ENCODE results near the gene FEV. TPM values are rescaled to one million over a fixed set of nuclear protein-coding genes. Genes with fewer than 3 reads are reported as not detected.

FEV gene
- polyA plus RNA-seq, 3 donors = not detected

DNA sequence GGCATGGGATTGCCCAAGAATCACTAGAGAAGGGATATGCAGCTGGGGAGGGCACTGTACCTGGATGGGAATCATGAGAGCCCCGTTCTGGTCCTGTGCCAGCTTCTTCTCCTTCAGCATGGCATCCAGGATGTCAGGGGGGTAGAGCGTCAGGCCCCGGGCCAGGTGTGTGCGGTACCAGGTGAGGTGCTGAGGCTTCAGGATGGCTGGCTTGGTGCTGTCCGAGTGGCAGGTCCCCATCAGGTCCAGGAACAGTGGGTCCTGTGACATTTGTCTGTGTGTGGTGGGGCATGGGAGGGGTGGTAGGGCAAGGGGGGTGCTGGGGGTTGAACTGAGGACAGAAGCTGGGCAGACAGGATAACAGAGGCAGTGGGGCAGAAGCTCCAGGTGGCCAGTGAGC lies 43.2 kb upstream of the FEV start:
- H3K9ac ChIP-seq (ENCODE audit: insufficient read depth, low read length, poor library complexity, severe bottlenecking) = no peak overlapping the region
- no peaks in the 10 kb centered on the region for H3K36me3 ChIP-seq (replicated peaks in 1 of 2; ENCODE audit: control insufficient read depth in 1 of 2, insufficient read depth in 2 of 2, low read length in 2 of 2)
- H4K20me1 ChIP-seq (ENCODE audit: insufficient read depth, low read length) = no peaks in the 10 kb centered on the region
- Mint-ChIP-seq H3K27me3 (ENCODE audit: low read depth in 3 of 3) (peaks cover 17 to 27% (median 19%) of the 10 kb centered on the region in 3 donors), H3K9me3 (peaks cover 0 to 1% (median 0%) of the 10 kb centered on the region in 7 donors), H3K27ac (no peak overlapping the region), H3K36me3 (no peaks in the 10 kb centered on the region), H3K4me1 (no peaks in the 10 kb centered on the region), H3K4me3 (no peak overlapping the region)
- whole genome bisulfite sequencing (ENCODE audit: insufficient coverage) = 82% methylated on average over 5 of the region's 5 CpGs
- H2AFZ ChIP-seq (ENCODE audit: insufficient read depth, low read depth, low read length, poor library complexity, severe bottlenecking) = no peak overlapping the region
- no peaks in the 10 kb centered on the region for H3K79me2 ChIP-seq (ENCODE audit: insufficient read depth, low read length)
- H3K9me3 ChIP-seq (replicated peaks in 1 of 2; ENCODE audit: control insufficient read depth in 1 of 2, insufficient read depth in 1 of 2, low read length in 2 of 2) = no peaks in the 10 kb centered on the region
- H3K4me2 ChIP-seq (replicated peaks; ENCODE audit: extremely low read depth, low read length, poor library complexity, severe bottlenecking) = no peak overlapping the region
- no peak overlapping the region for H3K27ac ChIP-seq (ENCODE audit: low read depth in 1 of 2, low read length in 2 of 2)
- no peak for DNase-seq
- TF ChIP-seq CTCF (IDR thresholded peaks at IDR 0.05) = no peak
- peaks cover 0 to 7% of the 10 kb centered on the region in 2 donors for H3K27me3 ChIP-seq (ENCODE audit: control insufficient read depth in 2 of 2, insufficient read depth in 2 of 2, low read length in 2 of 2)
- no peaks in the 10 kb centered on the region for H3K4me1 ChIP-seq (ENCODE audit: control insufficient read depth in 1 of 2, insufficient read depth in 2 of 2, low read length in 2 of 2)
- H3K4me3 ChIP-seq (replicated peaks in 1 of 3; ENCODE audit: low read depth in 2 of 3, low read length in 3 of 3) = no peak overlapping the region
- intact Hi-C loops (cut with micrococcal nuclease) = loop anchor here in 1 of 2 donors (2.0 kb wide), 1 partner anchor 127 kb away; no protein-coding TSS in a partner anchor

DNA sequence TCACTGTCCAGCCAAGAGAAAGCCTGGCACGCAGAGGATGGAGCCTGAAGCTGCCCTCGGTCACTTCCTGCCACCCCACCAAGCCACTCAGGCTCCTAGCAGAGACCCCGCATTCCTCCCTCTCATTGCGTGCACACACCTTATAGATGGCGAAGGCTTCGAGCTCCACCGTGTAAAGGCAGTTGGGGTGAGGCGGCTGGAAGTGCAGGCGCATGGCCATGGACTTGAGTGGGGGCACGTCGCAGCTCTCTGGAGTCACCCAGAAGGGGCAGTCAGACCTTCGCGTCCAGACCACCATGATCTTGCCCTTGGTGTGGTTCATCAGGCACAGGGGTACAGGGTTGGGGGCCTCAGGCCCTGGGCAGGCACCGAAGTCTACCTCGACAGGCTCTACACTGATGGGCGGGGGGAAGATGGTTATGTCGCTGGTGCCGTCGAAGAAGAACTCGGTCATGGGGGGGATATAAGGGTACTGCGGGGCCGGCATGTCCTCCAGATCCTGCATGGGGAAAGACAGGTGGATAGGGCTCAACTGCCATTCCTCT lies 42.6 kb upstream of the FEV start:
- H3K27me3 ChIP-seq (ENCODE audit: control insufficient read depth in 2 of 2, insufficient read depth in 2 of 2, low read length in 2 of 2) = peaks cover 0 to 3% of the 10 kb centered on the region in 2 donors
- 92% methylated on average over 18 of the region's 22 CpGs for WGBS (ENCODE audit: insufficient coverage)
- intact Hi-C loops (cut with micrococcal nuclease) = loop anchor here in 1 of 2 donors (2.0 kb wide), 1 partner anchor 127 kb away; no protein-coding TSS in a partner anchor

More for the DNA sequence above, 42.6 kb upstream of the FEV start:
- no peaks in the 10 kb centered on the region for H3K36me3 Mint-ChIP-seq
- H3K4me1 Mint-ChIP-seq = no peaks in the 10 kb centered on the region
- peaks cover 0 to 1% (median 0%) of the 10 kb centered on the region in 7 donors for H3K9me3 Mint-ChIP-seq
- no peak overlapping the region for H3K27ac Mint-ChIP-seq
- no peak overlapping the region for H3K27ac ChIP-seq (ENCODE audit: low read depth in 1 of 2, low read length in 2 of 2)
- no peaks in the 10 kb centered on the region for H3K79me2 ChIP-seq (ENCODE audit: insufficient read depth, low read length)
- no peak overlapping the region for H3K4me2 ChIP-seq (replicated peaks; ENCODE audit: extremely low read depth, low read length, poor library complexity, severe bottlenecking)
- H3K4me1 ChIP-seq (ENCODE audit: control insufficient read depth in 1 of 2, insufficient read depth in 2 of 2, low read length in 2 of 2) = no peaks in the 10 kb centered on the region
- no peak overlapping the region for H2AFZ ChIP-seq (ENCODE audit: insufficient read depth, low read depth, low read length, poor library complexity, severe bottlenecking)
- H3K9ac ChIP-seq (ENCODE audit: insufficient read depth, low read length, poor library complexity, severe bottlenecking) = no peak overlapping the region
- H3K36me3 ChIP-seq (replicated peaks in 1 of 2; ENCODE audit: control insufficient read depth in 1 of 2, insufficient read depth in 2 of 2, low read length in 2 of 2) = no peaks in the 10 kb centered on the region
- TF ChIP-seq CTCF (IDR thresholded peaks at IDR 0.05) = no peak
- H3K4me3 ChIP-seq (replicated peaks in 1 of 3; ENCODE audit: low read depth in 2 of 3, low read length in 3 of 3) = no peak overlapping the region
- DNase-seq = no peak
- H3K27me3 Mint-ChIP-seq (ENCODE audit: low read depth in 3 of 3) = peaks cover 13 to 23% (median 18%) of the 10 kb centered on the region in 3 donors
- no peaks in the 10 kb centered on the region for H4K20me1 ChIP-seq (ENCODE audit: insufficient read depth, low read length)
- H3K4me3 Mint-ChIP-seq = no peak overlapping the region
- H3K9me3 ChIP-seq (replicated peaks in 1 of 2; ENCODE audit: control insufficient read depth in 1 of 2, insufficient read depth in 1 of 2, low read length in 2 of 2) = no peaks in the 10 kb centered on the region
